HG02623 (cell line): ENCODE measurements around the gene ATRIP.
"Not testable (repeated sequence)": the region's sequence is repeated elsewhere in the genome, so short reads cannot be mapped to it uniquely, and the experiment has no call there.

Experiments
- ATAC-seq: cut with Tn5 transposase; IDR thresholded peaks from one replicate; pipeline ENCODE4 v1.9.1; 2021; ENCODE audit warnings: moderate library complexity; ENCODE audit not compliant: unreplicated experiment

The ATRIP gene

DNA sequence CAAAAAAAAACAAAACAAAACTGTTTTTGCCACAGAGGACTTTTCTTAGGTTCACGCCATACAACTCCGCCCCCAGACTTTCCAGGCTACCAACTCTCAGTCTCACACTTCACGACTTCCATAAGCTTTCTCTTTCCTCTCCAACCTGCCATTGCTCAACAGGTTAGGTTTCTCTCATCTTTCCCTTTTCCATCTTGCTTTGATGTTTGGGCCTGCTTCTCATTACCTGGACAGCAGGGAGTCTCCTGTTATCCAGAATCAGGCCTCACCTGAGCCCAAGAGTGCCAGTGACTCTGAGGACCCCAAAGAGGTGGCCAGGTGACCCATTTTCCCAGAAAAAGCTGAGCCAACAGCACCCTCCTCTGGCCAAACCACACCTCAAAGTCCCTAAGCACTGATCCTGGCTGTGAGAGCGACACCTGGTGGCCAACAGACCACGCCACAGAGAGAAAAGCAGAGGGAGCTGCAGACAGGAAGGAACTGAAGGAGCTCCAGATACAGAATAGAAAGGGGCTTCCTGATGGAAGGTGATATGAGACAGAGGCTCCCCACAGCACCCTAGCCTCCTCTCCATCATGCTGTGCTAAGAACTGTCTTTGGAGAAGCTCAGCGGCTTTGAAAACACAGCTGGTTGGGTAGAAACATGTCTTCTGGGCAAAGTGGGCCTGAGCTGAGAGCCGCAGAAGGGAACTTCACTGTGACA is 10.6 kb upstream of the ATRIP start:
- ATAC-seq = no peak

DNA sequence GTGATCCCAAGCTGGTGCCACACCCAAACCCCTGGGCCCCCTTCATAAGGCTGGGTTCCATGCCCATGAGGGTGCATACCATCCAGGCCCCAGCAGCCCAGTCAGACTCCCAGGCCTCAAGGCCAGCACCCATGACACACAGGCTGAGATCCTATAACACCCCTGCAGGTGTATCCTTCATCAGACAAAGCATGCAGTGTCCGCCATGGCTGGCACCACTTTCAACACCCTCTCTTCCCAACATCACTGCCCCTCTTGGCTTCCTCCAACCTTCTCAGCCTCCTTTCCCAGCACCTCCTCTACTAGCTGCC is 10.1 kb upstream of the ATRIP start:
- no peak for ATAC-seq

GRCh38 chr3:48436855-48437254 is 9.7 kb upstream of the ATRIP start:
- ATAC-seq = no peak

DNA sequence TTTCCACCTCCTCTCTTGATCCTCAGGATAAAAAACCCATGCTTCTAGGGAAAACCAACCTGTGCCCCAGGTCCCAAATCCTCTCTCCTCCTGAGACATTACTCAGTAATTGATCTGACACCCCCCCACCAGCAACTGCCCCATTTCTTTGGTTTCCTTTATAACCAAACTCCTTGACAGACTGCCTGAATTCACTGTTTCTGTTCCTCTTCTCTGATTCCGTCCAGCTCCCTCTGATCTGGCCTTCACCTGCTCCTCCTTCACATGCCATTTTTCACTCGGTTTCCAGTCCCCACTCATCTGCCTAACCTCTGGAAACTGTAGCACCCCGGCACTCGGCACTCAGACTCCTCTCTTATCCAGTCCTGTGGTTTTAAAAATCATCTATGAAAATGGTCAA is 8.7 kb upstream of the ATRIP start:
- ATAC-seq = no peak

- ATAC-seq = peak; percentile 94
Observed at GRCh38 chr3:48439820-48440589, 6.5 kb upstream of the ATRIP start, which contains the start of the genes CCDC51 and TMA7. Gene CCDC51 (minus strand): TSS chr3:48440119. CDS start chr3:48435128, 4,991 bp downstream. Gene TMA7 (plus strand): TSS chr3:48440257. CDS start chr3:48440297, 40 bp downstream.

DNA sequence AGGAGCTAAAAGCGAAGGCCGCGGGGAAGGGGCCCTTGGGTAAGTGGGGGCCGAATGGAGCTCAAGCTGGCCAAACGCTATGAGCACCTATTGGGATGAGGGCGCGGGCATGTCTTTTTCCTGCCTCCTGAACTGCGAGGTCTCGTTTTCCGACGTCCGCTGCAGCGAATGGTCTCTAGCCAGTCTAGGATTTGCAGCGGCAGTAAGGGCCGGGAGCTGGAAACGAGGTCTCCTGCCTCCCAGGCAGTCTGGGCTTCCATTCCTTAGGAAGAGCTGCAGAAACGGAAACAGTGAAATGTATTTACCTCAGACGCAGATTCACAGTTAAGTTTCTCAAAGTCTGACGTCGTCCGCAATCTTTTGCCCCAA is 6.0 kb upstream of the ATRIP start:
- ATAC-seq = no peak

DNA sequence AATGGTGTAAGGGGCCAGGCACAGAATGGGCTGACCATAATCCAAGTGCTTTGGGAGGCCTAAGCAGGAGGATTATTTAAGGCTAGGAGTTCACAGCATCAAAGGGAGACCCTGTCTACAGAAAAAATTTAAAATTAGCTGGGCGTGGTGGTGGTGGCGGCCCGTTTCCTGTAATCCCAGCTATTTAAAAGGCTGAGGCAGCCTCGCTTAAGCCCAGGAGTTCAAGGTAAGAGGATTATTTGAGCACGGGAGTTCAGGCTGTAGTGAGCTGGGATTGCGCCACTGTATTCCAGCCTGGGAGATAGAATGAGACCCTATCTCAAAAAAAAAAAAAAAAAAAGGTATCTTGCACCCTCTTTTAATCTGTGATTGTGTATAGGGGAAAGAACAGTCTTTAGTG is 4.6 kb upstream of the ATRIP start:
- ATAC-seq = no peak

- ATAC-seq = no peak
Observed at GRCh38 chr3:48445277-48445882, 1.2 kb upstream of the ATRIP start.

DNA sequence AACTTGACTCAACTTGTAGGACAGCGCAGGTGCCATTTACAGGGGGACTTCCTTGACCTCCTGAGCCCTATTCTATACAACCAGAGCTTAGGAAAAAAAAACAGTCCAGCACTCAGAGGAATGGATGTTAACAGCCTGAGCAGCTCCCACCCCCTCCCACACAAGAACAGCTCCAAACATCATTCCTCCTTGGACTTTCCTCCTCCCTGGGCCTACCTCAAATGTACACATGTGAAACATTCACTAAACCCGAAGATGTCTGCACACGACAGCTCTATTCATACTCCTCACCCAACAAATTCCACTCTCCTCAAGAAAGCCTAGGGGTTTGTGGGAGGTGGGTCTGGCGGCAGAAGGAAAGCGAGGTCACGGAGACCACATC is 503 bp upstream of the ATRIP start:
- ATAC-seq = no peak

- ATAC-seq = no peak
Observed at GRCh38 chr3:48451270-48451669, 4.7 kb downstream of the ATRIP start.

- ATAC-seq = no peak
Observed at GRCh38 chr3:48456456-48456855, 9.9 kb downstream of the ATRIP start.

GRCh38 chr3:48459331-48459730 is 12.8 kb downstream of the ATRIP start:
- ATAC-seq = no peak

- ATAC-seq = no peak
Observed at GRCh38 chr3:48459773-48460516, 13.4 kb downstream of the ATRIP start.

- no peak for ATAC-seq
Observed at GRCh38 chr3:48460517-48460902, 14.0 kb downstream of the ATRIP start.

- ATAC-seq = not testable (repeated sequence)
Observed at GRCh38 chr3:48461767-48462166, 15.2 kb downstream of the ATRIP start.

DNA sequence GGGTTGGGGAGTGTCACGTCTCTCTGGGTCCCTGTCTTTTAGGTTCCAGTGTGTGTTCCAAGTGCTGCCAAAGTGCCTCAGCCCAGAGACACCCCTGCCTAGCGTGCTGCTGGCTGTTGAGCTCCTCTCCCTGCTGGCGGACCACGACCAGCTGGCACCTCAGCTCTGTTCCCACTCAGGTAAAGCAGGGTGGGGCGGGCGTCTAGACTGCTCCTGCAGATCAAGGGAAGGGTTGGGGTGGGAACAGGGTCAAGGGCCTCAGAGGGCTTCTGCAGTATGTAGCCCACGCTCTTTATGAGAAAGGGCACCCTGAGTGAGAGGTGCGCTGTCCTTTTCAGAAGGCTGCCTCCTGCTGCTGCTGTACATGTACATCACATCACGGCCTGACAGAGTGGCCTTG is 17.2 kb downstream of the ATRIP start:
- no peak for ATAC-seq

DNA sequence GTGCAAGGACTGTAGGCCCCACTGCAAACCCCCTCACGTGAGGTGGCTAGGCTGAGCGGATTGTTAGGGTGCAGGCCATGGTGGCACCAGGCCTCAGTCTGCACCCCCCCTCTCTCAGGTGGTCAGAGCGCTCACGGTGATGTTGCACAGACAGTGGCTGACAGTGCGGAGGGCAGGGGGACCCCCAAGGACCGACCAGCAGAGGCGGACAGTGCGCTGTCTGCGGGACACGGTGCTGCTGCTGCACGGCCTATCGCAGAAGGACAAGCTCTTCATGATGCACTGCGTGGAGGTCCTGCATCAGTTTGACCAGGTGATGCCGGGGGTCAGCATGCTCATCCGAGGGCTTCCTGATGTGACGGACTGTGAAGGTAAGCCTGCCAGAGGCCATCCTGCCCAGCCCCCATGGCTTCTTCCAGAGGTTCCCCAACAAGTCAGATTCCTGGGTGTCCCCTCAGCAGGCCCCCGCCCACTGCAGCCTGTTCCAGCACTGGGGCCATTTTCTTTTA is 18.2 kb downstream of the ATRIP start:
- ATAC-seq = no peak

- no peak for ATAC-seq
Observed at GRCh38 chr3:48465237-48465530, 18.6 kb downstream of the ATRIP start.

DNA sequence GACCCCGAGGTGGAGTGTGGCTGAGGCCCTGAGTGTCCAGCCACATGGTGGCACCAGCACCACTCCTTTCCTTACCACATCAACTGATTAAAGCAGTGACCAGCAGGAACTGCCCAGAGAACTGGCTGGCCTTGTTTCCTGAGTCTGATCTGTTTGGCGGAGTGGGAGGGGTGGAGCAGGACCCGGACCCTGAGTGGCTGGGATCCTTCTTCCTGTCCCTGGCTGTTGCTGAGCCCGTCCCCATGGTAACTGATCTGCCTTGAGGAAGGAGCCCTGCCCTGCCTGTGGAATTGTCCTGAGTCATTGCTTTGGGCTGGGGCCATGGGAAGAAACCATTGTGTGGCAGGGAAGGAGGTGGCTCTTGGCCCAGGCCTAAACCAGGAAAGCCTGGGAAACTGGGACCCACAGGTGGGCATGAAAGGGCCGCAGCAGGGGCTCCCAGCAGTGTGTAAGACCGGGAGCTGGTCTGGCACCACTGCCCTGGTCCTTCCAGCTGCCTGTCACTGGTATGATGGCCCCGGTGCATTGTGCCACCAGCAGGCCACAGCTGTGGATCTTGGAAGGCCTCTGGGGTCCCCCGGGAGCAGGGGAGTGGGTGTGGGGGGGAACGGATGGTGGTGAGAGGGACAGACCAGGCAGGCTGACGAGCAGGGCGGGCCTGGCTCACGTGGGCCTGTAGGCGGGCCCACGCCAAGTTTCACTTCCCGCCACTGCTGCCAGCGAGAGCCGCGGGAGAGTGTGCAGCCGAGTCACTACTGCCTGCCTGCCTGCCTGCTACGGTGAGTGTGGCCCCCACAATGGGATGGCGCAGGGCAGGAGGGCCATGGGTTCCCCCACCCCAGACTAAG is 19.2 kb downstream of the ATRIP start:
- ATAC-seq = peak; percentile 86

DNA sequence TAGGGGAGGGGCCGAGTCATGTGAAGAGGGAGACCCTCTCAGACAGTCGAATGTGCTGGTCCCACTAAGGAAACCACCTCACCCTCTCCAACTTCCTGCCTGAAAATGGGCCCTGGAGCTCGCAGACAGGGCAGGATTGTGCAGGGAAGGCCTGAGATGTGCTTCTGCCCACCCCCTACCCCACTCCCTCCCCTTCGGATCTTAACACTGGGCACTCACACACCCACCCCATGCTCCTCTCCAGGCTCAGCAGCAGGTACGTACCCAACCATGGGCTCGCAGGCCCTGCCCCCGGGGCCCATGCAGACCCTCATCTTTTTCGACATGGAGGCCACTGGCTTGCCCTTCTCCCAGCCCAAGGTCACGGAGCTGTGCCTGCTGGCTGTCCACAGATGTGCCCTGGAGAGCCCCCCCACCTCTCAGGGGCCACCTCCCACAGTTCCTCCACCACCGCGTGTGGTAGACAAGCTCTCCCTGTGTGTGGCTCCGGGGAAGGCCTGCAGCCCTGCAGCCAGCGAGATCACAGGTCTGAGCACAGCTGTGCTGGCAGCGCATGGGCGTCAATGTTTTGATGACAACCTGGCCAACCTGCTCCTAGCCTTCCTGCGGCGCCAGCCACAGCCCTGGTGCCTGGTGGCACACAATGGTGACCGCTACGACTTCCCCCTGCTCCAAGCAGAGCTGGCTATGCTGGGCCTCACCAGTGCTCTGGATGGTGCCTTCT is 20.0 kb downstream of the ATRIP start:
- ATAC-seq = no peak
